GM19035 (cell line): ENCODE results near the gene RNF167.

ENCODE experiments used
- ATAC-seq: cut with Tn5 transposase; IDR thresholded peaks from one replicate; pipeline ENCODE4 v1.9.1; 2021; ENCODE audit not compliant: unreplicated experiment

The RNF167 gene

DNA sequence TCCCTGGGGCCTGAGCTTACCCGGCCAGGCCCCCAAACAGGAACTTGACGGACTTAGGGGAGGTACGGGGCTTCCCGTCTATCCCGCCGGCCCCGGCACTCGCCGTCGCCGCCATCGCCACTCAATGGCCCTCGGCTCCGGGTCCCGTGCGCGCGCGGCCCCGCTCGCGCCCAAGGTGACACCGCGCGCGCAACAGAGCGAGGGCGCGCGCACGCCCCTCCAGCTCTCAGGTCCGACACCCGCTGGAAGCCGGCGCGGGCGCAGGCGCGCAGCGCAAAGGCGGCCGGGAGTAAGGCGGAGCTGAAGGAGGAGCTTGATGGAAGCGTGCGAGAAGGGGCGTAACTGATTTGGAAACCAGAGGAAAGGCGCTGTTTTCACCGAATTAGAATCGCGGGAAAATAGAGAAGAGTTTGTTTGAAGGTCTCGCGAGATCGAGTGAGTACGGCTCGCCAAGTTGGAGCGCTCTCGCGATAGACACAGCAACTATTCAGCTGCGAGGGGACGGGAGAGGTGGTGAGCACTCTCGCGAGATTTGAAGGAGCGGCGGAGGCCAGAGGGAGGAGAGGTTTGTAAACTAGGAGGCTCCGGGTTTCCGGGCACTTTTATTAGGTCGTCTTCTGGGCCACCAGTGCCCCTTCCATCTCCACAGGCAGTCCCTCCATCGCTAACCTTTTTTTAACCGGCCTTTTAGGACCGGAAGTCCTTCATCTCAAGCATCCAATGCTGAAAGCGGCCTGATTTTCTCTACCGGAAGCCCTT is at the start of gene RNF167, which contains the start of gene SLC25A11:
TSS of gene RNF167 (plus strand) at position 473 of the 759 bp plus-strand sequence. CDS start 642 bp downstream, outside the sequence.
TSS of gene SLC25A11 (minus strand) at position 251 of the 759 bp plus-strand sequence. CDS start at position 115, 136 bp downstream.
- ATAC-seq: peak; percentile 81

DNA sequence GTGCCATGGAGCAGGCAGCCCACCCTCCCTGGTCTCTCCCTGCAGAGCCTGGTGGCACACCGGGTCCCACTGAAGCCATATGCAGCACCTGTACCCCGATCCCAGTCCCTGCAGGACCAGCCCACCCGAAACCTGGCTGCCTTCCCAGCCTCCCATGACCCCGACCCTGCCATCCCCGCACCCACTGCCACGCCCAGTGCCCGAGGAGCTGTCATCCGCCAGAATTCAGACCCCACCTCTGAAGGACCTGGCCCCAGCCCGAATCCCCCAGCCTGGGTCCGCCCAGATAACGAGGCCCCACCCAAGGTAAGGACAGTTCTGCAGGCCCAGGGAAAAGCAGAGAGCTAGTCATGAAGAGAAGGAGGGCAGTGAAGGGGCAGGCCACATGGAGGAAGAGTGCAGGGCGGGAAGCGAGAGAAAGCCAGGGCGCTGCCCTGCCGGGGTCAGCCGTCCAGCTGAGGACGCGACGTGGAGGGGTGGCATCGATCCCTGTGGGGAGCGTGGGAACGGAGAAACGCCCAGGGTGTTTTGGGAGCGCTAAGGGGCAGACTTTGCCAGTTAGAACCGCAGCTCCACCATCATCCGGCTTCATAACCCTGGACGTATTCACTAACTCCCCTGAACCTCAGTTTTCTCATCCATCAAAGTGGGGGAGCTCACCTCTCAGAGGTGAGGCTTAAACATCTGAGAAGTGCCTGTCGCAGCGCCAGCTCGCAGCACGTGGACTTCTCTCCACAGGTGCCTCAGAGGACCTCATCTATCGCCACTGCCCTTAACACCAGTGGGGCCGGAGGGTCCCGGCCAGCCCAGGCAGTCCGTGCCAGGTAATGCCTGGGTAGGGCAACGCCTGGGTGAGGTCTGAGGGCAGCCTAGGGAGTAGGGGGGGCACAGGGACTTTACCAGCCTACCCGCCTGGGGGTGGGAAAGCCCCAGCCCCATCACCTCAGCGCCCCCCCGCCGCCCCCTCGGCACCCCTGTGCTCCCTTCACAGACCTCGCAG is 48.4 kb upstream of the RNF167 start:
- no peak for ATAC-seq

DNA sequence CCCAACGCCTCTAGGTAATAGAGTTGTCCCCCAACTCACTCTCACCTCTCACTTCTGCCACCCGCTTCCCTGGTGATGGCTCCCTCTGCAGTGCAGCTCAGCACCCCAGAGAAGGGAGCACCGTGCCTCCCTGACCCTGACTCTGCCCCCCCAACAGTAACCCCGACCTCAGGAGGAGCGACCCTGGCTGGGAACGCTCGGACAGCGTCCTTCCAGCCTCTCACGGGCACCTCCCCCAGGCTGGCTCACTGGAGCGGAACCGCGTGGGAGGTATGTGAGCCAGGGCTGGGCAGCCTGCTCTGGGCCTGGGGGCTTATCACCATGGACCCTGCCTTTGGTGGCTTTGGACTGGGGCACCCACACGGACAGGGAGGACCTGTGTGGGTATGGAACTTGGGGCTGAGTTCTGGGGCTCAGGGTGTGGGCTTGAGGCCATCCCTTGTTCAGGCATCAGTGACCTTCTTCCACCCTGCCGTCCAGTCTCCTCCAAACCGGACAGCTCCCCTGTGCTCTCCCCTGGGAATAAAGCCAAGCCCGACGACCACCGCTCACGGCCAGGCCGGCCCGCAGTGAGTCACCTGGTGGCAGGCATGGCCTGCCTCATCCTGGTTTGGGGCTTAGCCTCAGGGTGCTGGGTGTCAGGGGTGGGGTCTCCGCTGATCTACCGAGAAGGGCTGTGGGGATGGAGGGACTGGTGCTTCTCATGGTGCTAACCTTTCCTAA is 47.4 kb upstream of the RNF167 start:
- ATAC-seq: no peak

DNA sequence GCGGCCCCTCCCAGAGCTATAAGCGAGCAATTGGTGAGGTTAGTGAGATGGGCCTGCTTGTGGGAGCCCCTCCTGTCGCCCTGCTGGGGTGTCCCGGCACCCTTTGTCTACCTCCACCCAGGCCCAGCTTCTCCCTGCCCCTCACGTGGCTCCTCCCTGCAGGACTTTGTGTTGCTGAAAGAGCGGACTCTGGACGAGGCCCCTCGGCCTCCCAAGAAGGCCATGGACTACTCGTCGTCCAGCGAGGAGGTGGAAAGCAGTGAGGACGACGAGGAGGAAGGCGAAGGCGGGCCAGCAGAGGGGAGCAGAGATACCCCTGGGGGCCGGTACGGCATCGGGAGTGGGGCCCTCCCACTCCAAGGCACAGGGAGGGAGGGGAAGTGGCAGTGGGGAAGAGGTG is 46.8 kb upstream of the RNF167 start:
- no peak for ATAC-seq

DNA sequence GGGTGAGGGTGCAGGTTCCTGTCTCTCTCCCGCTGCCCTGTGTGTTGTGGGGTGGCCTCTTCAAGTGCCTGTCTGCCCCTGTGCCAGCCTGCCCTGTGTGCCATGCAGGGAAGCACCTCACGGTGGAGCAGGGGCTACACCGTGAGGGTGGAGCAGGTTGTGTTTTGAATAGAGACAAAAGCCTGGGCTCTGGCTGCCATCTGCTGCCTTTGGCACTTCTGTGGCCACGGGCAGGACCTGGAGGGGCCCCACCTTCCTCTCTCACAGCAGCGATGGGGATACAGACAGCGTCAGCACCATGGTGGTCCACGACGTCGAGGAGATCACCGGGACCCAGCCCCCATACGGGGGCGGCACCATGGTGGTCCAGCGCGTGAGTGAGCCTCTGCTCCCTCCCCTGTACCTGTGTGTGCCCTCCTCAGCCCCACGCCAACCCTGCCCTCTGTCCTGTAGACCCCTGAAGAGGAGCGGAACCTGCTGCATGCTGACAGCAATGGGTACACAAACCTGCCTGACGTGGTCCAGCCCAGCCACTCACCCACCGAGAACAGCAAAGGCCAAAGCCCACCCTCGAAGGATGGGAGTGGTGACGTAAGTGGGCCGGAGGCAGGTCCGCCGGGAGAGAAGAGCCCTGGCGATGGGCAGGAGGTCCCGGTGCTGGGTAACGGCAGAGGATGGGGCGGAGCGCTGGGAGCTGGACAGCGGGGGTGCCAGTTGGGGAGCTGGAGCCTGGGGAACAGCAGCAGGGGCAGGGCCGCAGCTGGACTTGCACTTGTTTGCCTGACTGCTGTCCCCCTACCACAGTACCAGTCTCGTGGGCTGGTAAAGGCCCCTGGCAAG is 46.1 kb upstream of the RNF167 start:
- no peak for ATAC-seq

DNA sequence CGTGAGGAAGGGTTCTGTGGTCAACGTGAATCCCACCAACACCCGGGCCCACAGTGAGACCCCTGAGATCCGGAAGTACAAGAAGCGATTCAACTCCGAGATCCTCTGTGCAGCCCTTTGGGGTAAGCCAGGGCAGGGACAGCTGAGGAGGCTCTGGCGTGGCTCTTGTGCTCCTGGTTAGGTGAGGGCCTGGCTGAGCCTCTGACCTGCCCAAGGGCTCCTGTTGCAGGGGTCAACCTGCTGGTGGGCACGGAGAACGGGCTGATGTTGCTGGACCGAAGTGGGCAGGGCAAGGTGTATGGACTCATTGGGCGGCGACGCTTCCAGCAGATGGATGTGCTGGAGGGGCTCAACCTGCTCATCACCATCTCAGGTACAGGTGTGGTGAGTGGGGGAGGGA is 44.9 kb upstream of the RNF167 start:
- no peak for ATAC-seq

DNA sequence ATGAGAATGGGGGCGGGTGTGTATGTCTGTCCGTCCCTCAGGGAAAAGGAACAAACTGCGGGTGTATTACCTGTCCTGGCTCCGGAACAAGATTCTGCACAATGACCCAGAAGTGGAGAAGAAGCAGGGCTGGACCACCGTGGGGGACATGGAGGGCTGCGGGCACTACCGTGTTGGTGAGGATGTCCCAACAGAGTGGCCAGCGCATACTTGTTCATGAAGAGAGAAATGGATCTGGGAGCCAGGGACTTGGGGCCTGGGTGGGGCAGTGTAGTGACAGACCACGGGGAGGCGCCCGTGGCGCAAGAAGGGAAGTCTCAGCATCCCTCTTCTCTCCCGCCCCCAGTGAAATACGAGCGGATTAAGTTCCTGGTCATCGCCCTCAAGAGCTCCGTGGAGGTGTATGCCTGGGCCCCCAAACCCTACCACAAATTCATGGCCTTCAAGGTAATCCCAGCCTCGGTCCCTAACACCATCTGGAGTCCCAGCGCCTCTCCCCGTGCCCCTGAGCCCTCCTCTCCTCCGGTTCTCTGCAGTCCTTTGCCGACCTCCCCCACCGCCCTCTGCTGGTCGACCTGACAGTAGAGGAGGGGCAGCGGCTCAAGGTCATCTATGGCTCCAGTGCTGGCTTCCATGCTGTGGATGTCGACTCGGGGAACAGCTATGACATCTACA is 44.3 kb upstream of the RNF167 start:
- no peak for ATAC-seq

DNA sequence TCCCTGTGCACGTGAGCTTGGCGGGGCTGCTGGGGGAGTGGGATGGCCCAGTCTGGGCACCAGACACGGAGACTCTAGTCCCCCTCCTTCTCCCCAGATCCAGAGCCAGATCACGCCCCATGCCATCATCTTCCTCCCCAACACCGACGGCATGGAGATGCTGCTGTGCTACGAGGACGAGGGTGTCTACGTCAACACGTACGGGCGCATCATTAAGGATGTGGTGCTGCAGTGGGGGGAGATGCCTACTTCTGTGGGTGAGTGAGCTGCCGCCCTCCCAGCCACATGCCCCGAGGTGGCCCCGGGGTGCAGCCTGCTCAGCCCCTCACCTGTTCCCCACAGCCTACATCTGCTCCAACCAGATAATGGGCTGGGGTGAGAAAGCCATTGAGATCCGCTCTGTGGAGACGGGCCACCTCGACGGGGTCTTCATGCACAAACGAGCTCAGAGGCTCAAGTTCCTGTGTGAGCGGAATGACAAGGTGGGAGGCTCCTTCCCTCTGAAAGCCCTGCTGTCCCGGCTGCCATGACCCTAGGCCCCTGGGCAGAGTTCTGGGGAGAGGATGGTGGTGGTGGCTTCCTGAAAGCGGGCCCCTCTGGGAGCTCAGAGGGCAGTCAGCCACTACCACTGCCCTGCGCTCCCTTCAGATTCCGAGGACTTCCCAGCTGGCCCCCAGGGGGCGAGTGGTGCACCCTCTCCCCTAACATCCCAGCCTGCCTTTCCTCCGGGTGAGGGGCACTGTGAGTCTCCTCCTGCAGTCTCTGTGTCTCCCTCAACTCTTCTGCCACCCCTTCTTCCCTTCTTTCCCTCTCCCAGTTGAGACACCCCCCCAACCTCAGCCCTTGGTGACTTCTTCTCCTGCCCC is 43.5 kb upstream of the RNF167 start:
- no peak for ATAC-seq

DNA sequence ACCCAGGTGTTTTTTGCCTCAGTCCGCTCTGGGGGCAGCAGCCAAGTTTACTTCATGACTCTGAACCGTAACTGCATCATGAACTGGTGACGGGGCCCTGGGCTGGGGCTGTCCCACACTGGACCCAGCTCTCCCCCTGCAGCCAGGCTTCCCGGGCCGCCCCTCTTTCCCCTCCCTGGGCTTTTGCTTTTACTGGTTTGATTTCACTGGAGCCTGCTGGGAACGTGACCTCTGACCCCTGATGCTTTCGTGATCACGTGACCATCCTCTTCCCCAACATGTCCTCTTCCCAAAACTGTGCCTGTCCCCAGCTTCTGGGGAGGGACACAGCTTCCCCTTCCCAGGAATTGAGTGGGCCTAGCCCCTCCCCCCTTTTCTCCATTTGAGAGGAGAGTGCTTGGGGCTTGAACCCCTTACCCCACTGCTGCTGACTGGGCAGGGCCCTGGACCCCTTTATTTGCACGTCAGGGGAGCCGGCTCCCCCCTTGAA is 42.8 kb upstream of the RNF167 start:
- ATAC-seq: no peak

DNA sequence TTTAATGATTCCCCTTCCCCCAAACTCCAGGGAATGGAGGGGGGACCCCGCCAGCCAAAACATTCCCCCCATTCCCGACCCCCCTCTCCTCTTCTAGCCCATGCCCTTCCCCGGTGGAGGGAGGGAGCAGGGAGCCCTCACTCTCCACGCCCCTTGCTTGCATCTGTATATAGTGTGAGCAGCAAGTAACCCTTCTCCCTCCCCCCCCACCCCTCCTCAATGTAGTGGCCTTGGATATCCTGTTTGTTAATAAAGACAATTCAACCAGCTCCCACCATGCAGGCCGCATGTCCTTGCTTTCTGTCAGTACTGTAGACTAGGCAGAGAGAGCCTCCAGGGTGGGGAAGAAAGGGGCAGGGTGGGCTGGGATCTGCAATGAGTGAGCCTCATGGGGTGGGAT is 42.3 kb upstream of the RNF167 start:
- no peak for ATAC-seq

DNA sequence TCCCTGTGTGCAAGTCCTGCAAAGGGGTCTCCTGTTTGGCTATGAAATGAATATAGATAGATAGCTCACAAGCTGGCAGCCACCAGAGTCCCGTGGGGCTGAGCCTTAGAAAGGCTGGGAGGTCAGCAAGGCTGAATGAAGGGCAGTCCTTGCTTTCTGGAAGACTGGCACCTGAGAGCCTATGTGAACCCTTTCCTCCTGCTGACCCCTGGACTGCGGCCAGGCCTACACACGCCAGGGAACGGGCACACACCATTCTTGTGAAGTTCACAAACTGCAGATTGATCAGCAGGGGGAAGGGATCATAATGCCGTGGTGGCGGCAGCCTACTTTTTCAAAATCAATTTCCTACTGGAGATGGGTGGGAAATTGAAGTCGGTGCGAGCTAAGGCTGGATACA is 41.7 kb upstream of the RNF167 start:
- ATAC-seq: no peak

DNA sequence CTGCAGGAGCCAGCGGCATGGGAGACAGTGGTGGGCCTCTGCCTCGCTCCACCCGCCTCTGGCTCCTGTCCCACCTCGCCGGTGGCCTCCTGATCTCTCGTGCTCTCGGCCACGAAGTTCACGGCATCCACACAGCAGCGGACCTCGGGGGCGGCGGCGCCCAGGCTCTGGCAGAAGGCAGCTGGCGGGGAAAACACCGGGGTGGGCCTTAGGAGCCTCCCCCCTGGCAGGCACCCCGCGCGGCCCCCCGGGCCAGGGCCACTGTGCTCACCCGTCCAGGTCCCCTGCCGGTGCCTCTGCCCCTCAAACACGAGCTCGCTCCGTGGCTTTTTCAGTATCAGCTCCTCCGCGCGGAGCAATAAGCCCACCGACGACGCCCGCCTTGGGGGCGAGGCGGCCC is 41.1 kb upstream of the RNF167 start:
- ATAC-seq: peak; percentile 3

DNA sequence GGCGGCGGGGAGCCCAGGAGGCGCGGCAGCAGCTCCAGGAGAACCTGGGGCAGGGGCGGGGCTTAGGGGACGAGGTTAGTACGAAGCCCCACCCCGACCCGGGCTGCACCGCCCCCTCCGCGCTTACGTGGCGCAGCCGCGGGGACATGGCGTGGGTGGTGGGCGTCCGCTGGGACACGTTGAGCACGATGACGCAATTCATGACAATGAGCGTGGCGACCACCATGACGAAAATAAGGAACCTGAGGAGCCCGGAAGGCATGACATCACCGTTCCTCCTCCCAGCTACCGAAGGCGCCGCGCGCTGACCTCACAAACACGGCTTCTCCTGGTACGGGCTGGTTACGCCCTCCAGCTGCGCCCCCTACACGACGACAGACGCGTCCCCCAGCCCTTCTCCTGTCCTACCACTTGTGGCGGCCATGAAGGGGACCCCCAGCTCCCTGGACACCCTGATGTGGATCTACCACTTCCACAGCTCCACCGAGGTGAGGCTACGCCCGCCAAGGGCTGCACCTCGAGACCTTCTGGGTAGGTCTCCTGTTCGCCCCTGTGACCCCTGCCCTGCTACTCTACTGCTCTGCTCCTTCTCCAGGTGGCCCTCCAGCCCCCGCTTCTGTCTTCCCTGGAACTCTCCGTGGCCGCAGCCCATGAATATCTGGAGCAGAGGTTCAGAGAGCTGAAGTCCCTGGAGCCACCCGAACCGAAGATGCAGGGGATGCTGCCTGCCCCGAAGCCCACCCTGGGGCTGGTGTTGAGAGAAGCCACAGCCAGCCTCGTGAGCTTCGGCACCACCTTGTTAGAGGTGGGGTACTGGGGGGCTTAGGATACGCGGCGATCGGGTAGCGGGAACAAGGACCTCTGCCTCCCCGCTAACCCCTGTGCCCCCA is 40.5 kb upstream of the RNF167 start, which contains the start of gene C17orf107:
TSS of gene C17orf107 (plus strand) at position 196 of the 890 bp plus-strand sequence. CDS start at position 423, 227 bp downstream.
- peak; percentile 50 for ATAC-seq

DNA sequence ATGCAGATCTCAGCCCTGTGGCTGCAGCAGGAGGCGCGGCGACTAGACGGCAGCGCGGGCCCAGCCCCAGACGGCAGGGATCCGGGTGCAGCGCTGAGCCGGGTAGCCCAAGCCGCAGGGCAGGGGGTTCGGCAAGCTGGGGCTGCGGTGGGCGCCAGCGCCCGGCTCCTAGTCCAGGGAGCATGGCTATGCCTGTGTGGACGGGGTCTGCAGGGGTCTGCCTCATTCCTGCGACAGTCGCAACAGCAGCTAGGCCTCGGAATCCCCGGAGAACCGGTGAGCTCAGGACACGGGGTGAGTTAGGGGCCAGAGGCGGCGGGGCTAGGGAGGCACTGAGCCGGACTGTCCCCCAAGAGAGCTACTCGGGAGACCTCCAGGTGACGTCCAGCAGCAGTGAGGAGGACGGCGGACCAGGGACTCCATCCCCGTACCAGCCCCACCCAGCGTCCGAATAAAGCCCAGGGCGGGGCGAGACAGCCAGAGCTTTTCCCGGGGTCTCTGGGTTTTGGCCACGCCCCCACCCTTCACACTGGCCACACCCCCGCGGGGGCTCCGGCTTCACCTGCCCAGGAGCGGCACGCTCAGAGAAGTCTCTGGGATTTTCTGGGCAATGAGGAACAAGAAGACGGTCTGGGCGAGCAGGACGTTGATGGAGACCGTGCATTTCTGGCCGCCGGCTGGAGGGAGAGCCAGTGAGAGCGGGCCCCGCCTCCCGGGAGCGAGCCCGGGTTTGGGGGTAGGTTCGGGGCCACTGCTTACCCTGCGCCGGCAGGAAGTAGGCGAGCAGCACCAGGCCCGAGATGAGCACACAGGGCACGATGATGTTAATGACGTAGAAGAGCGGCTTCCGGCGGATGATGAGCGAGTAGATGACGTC is 39.6 kb upstream of the RNF167 start:
- no peak for ATAC-seq

DNA sequence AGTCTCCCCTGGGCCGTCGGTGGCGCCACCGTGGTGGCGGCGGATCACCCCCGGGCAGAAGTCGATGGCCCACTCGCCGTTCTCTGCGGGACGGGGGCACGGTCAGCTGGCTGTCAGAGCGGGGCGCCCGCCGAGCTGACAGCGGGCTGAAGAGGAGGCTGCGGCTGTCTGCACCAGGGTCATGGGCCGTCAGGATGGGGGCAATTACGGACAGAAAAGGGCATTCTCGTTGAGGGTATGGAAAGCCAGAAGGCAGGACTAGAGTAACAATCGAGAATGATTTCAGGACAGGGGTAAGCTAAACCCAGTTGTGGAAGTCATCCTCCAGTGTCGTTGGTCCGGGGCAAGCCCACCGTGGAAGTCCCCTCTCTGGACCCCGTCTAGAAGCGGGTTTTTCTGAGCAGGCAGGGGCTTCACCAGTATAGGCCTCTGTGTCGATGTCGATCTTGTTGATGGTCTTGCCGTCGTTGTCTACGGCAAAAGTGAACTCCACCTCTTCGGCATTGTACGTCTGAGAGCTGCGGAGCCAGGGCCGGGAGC is 38.9 kb upstream of the RNF167 start:
- no peak for ATAC-seq
